Epithelial cell of prostate (primary cell): ENCODE data around the gene CCDC138.

Experiments used
- DNase-seq: peaks from one replicate; pipeline ENCODE4 v3.0.0-alpha.2; 2011; ENCODE audit warnings: low read depth, low spot score
- H3K27ac ChIP-seq: fragments of 450-650 bp; 2 replicates; pipeline ENCODE4 v1.5.1; 2017; ENCODE audit warnings: mild to moderate bottlenecking

CCDC138 gene

GRCh38 chr2:108878276-108878675, 91.7 kb downstream of the CCDC138 start:
- no peak for DNase-seq
- no peak overlapping the region for H3K27ac ChIP-seq

GRCh38 chr2:108884619-108885018, 98.0 kb downstream of the CCDC138 start:
- H3K27ac ChIP-seq = no peak overlapping the region
- DNase-seq = no peak

- no peak overlapping the region for H3K27ac ChIP-seq
- DNase-seq = no peak
Observed at GRCh38 chr2:108889907-108890306, 103.3 kb downstream of the CCDC138 start.

- no peak overlapping the region for H3K27ac ChIP-seq
- no peak for DNase-seq
Observed at GRCh38 chr2:108893277-108893676, 106.7 kb downstream of the CCDC138 start.

GRCh38 chr2:108894766-108895165, 108.2 kb downstream of the CCDC138 start:
- no peak overlapping the region for H3K27ac ChIP-seq
- DNase-seq = no peak

GRCh38 chr2:108895188-108895587, 108.6 kb downstream of the CCDC138 start:
- H3K27ac ChIP-seq = no peak overlapping the region
- DNase-seq = no peak

GRCh38 chr2:108896741-108897140, 110.2 kb downstream of the CCDC138 start:
- no peak overlapping the region for H3K27ac ChIP-seq
- DNase-seq = no peak

GRCh38 chr2:108898315-108899082, 111.9 kb downstream of the CCDC138 start:
- H3K27ac ChIP-seq = no peak overlapping the region
- DNase-seq = no peak

- H3K27ac ChIP-seq = no peak overlapping the region
- no peak for DNase-seq
Observed at GRCh38 chr2:108904680-108905079, 118.1 kb downstream of the CCDC138 start.

- no peak overlapping the region for H3K27ac ChIP-seq
- no peak for DNase-seq
Observed at GRCh38 chr2:108905176-108905575, 118.6 kb downstream of the CCDC138 start.

GRCh38 chr2:108905906-108906305, 119.3 kb downstream of the CCDC138 start:
- DNase-seq = no peak
- no peak overlapping the region for H3K27ac ChIP-seq

GRCh38 chr2:108906403-108907077, 120.0 kb downstream of the CCDC138 start:
- no peak overlapping the region for H3K27ac ChIP-seq
- no peak for DNase-seq

- no peak overlapping the region for H3K27ac ChIP-seq
- no peak for DNase-seq
Observed at GRCh38 chr2:108907822-108908712, 121.5 kb downstream of the CCDC138 start.

- DNase-seq = no peak
- no peak overlapping the region for H3K27ac ChIP-seq
Observed at GRCh38 chr2:108908713-108909070, 122.1 kb downstream of the CCDC138 start.

GRCh38 chr2:108909275-108909823, 122.8 kb downstream of the CCDC138 start:
- H3K27ac ChIP-seq = no peak overlapping the region
- no peak for DNase-seq

GRCh38 chr2:108910011-108910431, 123.5 kb downstream of the CCDC138 start:
- DNase-seq = no peak
- H3K27ac ChIP-seq = no peak overlapping the region

- DNase-seq = no peak
- no peak overlapping the region for H3K27ac ChIP-seq
Observed at GRCh38 chr2:108910541-108911396, 124.2 kb downstream of the CCDC138 start.

GRCh38 chr2:108911401-108911800, 124.8 kb downstream of the CCDC138 start:
- H3K27ac ChIP-seq = no peak overlapping the region
- DNase-seq = no peak

GRCh38 chr2:108911807-108912628, 125.4 kb downstream of the CCDC138 start:
- H3K27ac ChIP-seq = no peak overlapping the region
- no peak for DNase-seq
